ENCODE data around the gene ZNF362.

ZNF362 gene

GRCh38 chr1:33268927-33269610 is 12.8 kb downstream of the ZNF362 start:
- DNase-seq (ENCODE audit: low spot score), result no peak

GRCh38 chr1:33269621-33270020 is 13.3 kb downstream of the ZNF362 start:
- no peak for DNase-seq (ENCODE audit: low spot score)

GRCh38 chr1:33270379-33270778 is 14.1 kb downstream of the ZNF362 start:
- no peak for DNase-seq (ENCODE audit: low spot score)

GRCh38 chr1:33270808-33271465 is 14.6 kb downstream of the ZNF362 start:
- DNase-seq (ENCODE audit: low spot score), result no peak

- no peak for DNase-seq (ENCODE audit: low spot score)
Observed at GRCh38 chr1:33271666-33272505, 15.6 kb downstream of the ZNF362 start.

- DNase-seq (ENCODE audit: low spot score), result no peak
Observed at GRCh38 chr1:33272509-33272908, 16.2 kb downstream of the ZNF362 start.

- no peak for DNase-seq (ENCODE audit: low spot score)
Observed at GRCh38 chr1:33272930-33273329, 16.6 kb downstream of the ZNF362 start.

GRCh38 chr1:33273406-33273805 is 17.1 kb downstream of the ZNF362 start:
- no peak for DNase-seq (ENCODE audit: low spot score)

GRCh38 chr1:33273961-33274371 is 17.7 kb downstream of the ZNF362 start:
- no peak for DNase-seq (ENCODE audit: low spot score)

- no peak for DNase-seq (ENCODE audit: low spot score)
Observed at GRCh38 chr1:33274446-33274845, 18.2 kb downstream of the ZNF362 start.

GRCh38 chr1:33275195-33275594 is 18.9 kb downstream of the ZNF362 start:
- DNase-seq (ENCODE audit: low spot score), result no peak

- no peak for DNase-seq (ENCODE audit: low spot score)
Observed at GRCh38 chr1:33275706-33276572, 19.6 kb downstream of the ZNF362 start.

- DNase-seq (ENCODE audit: low spot score), result no peak
Observed at GRCh38 chr1:33276573-33277298, 20.4 kb downstream of the ZNF362 start.

- no peak for DNase-seq (ENCODE audit: low spot score)
Observed at GRCh38 chr1:33277488-33278084, 21.3 kb downstream of the ZNF362 start.

- DNase-seq (ENCODE audit: low spot score), result no peak
Observed at GRCh38 chr1:33280091-33280661, 23.9 kb downstream of the ZNF362 start.

- DNase-seq (ENCODE audit: low spot score), result no peak
Observed at GRCh38 chr1:33281554-33282303, 25.4 kb downstream of the ZNF362 start.

- no peak for DNase-seq (ENCODE audit: low spot score)
Observed at GRCh38 chr1:33282791-33283190, 26.5 kb downstream of the ZNF362 start.

GRCh38 chr1:33284049-33284448 is 27.8 kb downstream of the ZNF362 start:
- no peak for DNase-seq (ENCODE audit: low spot score)

GRCh38 chr1:33286451-33287185 is 30.3 kb downstream of the ZNF362 start:
- DNase-seq (ENCODE audit: low spot score), result no peak
